ENCODE data around the gene PER3.

The PER3 gene

DNA sequence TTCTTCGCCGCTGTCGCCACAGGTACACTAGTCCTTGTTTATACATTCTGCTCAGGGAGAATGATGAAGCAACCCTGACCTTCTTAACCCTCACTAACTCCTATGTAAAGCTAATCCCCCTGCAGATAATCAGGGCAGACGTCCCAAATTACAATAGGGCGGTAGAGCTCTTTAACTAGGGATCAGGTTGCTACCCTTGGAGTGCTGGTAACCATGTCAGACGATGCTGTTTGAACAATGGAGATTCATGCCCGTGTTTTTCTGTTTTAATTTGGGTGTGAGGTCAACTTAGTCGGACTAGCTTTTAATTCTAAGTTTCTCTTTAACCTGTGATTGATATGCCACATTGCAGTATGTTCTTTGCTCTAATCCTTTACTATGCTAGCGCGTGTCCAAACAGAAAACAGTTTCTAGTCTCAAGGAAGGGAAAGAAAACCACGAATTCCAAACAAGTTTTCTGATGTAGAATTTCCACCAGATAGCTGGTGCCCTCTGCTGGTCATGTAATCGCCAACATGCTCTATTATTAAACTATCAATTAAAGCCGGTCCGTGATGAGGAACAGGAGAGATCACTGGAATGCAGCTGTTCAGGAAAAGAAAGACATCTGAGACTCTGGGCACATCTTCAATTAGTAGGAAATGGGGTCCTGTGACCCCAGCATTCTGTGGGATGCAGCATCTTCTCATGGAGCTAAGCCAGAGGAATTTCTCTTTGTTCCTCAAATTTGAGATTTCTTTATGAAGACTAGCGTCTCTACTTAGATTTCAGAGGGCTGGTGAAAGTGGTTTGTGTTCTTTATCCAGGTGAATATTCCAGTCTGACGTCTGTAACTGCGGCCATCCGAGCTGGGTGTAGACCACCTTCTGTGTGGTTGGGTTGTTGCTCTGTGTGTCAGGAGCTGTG is 31.3 kb upstream of the PER3 start (continued):
- TF ChIP-seq, protein P1, sequence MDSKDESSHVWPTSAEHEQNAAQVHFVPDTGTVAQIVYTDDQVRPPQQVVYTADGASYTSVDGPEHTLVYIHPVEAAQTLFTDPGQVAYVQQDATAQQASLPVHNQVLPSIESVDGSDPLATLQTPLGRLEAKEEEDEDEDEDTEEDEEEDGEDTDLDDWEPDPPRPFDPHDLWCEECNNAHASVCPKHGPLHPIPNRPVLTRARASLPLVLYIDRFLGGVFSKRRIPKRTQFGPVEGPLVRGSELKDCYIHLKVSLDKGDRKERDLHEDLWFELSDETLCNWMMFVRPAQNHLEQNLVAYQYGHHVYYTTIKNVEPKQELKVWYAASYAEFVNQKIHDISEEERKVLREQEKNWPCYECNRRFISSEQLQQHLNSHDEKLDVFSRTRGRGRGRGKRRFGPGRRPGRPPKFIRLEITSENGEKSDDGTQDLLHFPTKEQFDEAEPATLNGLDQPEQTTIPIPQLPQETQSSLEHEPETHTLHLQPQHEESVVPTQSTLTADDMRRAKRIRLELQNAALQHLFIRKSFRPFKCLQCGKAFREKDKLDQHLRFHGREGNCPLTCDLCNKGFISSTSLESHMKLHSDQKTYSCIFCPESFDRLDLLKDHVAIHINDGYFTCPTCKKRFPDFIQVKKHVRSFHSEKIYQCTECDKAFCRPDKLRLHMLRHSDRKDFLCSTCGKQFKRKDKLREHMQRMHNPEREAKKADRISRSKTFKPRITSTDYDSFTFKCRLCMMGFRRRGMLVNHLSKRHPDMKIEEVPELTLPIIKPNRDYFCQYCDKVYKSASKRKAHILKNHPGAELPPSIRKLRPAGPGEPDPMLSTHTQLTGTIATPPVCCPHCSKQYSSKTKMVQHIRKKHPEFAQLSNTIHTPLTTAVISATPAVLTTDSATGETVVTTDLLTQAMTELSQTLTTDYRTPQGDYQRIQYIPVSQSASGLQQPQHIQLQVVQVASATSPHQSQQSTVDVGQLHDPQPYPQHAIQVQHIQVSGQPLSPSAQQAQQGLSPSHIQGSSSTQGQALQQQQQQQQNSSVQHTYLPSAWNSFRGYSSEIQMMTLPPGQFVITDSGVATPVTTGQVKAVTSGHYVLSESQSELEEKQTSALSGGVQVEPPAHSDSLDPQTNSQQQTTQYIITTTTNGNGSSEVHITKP (tag by site-specific recombination; IDR thresholded peaks at IDR 0.05), result no peak
- no peak for TF ChIP-seq ZNF658 (tag by site-specific recombination; IDR thresholded peaks at IDR 0.05)
- TF ChIP-seq ZNF311 (tag by site-specific recombination; IDR thresholded peaks at IDR 0.05; ENCODE audit: borderline replicate concordance), result no peak
- no peak for TF ChIP-seq ZNF48 (tag by site-specific recombination; IDR thresholded peaks at IDR 0.05)
- no peak for TF ChIP-seq ZNF266 (tag by site-specific recombination; IDR thresholded peaks at IDR 0.05; ENCODE audit: low read depth)
- TF ChIP-seq ZFP37 (tag by site-specific recombination; IDR thresholded peaks at IDR 0.05), result no peak
- no peak for TF ChIP-seq ZNF529 (tag by site-specific recombination; IDR thresholded peaks at IDR 0.05; ENCODE audit: insufficient replicate concordance)
- TF ChIP-seq CTCF (tag by site-specific recombination; IDR thresholded peaks at IDR 0.05), result peak; percentile 50
- no peak for TF ChIP-seq ZNF19 (tag by site-specific recombination; IDR thresholded peaks at IDR 0.05; ENCODE audit: low read depth)
- TF ChIP-seq ZNF837 (tag by site-specific recombination; IDR thresholded peaks at IDR 0.05), result no peak
- 0 out of 2 replicates have a peak, but pooled peaks have one; percentile 27 for TF ChIP-seq IKZF3 (tag by site-specific recombination; IDR thresholded peaks at IDR 0.05)
- TF ChIP-seq ZNF24 (tag by site-specific recombination; IDR thresholded peaks at IDR 0.05), result no peak
- TF ChIP-seq, protein P2, sequence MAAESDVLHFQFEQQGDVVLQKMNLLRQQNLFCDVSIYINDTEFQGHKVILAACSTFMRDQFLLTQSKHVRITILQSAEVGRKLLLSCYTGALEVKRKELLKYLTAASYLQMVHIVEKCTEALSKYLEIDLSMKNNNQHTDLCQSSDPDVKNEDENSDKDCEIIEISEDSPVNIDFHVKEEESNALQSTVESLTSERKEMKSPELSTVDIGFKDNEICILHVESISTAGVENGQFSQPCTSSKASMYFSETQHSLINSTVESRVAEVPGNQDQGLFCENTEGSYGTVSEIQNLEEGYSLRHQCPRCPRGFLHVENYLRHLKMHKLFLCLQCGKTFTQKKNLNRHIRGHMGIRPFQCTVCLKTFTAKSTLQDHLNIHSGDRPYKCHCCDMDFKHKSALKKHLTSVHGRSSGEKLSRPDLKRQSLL (tag by site-specific recombination; IDR thresholded peaks at IDR 0.05), result no peak
- no peak for TF ChIP-seq ZNF624 (tag by site-specific recombination; IDR thresholded peaks at IDR 0.05)
- TF ChIP-seq, protein P3, sequence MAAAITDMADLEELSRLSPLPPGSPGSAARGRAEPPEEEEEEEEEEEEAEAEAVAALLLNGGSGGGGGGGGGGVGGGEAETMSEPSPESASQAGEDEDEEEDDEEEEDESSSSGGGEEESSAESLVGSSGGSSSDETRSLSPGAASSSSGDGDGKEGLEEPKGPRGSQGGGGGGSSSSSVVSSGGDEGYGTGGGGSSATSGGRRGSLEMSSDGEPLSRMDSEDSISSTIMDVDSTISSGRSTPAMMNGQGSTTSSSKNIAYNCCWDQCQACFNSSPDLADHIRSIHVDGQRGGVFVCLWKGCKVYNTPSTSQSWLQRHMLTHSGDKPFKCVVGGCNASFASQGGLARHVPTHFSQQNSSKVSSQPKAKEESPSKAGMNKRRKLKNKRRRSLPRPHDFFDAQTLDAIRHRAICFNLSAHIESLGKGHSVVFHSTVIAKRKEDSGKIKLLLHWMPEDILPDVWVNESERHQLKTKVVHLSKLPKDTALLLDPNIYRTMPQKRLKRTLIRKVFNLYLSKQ (tag by site-specific recombination; IDR thresholded peaks at IDR 0.05; ENCODE audit: borderline replicate concordance), result no peak
- TF ChIP-seq KLF16 (tag by site-specific recombination; IDR thresholded peaks at IDR 0.05), result no peak
- TF ChIP-seq ZNF433 (tag by site-specific recombination; IDR thresholded peaks at IDR 0.05; ENCODE audit: low read depth), result no peak
- TF ChIP-seq ZBTB21 (tag by site-specific recombination; IDR thresholded peaks at IDR 0.05), result no peak
- TF ChIP-seq GFI1B (tag by site-specific recombination; IDR thresholded peaks at IDR 0.05), result 0 out of 2 replicates have a peak, but pooled peaks have one; percentile 7
- no peak for TF ChIP-seq ZNF324 (tag by site-specific recombination; IDR thresholded peaks at IDR 0.05)
- TF ChIP-seq ZNF16 (tag by site-specific recombination; IDR thresholded peaks at IDR 0.05; ENCODE audit: low read depth), result no peak
- TF ChIP-seq ZNF221 (tag by site-specific recombination; IDR thresholded peaks at IDR 0.05; ENCODE audit: borderline replicate concordance), result no peak
- no peak for TF ChIP-seq ZNF510 (tag by site-specific recombination; IDR thresholded peaks at IDR 0.05; ENCODE audit: insufficient replicate concordance)
- TF ChIP-seq BCL11B (tag by site-specific recombination; IDR thresholded peaks at IDR 0.05; ENCODE audit: low read depth), result no peak
- 0 out of 2 replicates have a peak, but pooled peaks have one; percentile 13 for TF ChIP-seq KLF1 (tag by site-specific recombination; IDR thresholded peaks at IDR 0.05)
- TF ChIP-seq MYNN (tag by site-specific recombination; IDR thresholded peaks at IDR 0.05; ENCODE audit: borderline replicate concordance), result no peak
- no peak for TF ChIP-seq ZFHX2 (tag by site-specific recombination; conservative IDR thresholded peaks at IDR 0.05)

Data from HEK293 (cell line).